ENCODE results near the gene PCCA.

GRCh38 chr13:100561158-100561499 lies 472.2 kb downstream of the PCCA start:
- no peak for TF ChIP-seq POLR2A (IDR thresholded peaks at IDR 0.05)
- TF ChIP-seq CTCF (IDR thresholded peaks at IDR 0.05): no peak
- no peak for TF ChIP-seq POLR2AphosphoS5 (IDR thresholded peaks at IDR 0.05; ENCODE audit: insufficient read depth in 1 of 2, low read depth in 1 of 2)

Data from vagina (tissue), 2 donors.